GM12891 (cell line): ENCODE measurements around the gene GPX4.

Source experiments
- DNase-seq: peaks from one replicate; pipeline ENCODE4 v3.0.0; 2011; ENCODE audit warnings: low spot score; ENCODE audit not compliant: insufficient read length
- FAIRE-seq: peaks from 2 replicates; lab custom pipeline; 2011; peaks lifted over from hg19 to GRCh38; lab: Jason Lieb, UNC
- PAX5 ChIP-seq: IDR thresholded peaks from 2 replicates; pipeline ENCODE4 v1.6.1; 2011; ENCODE audit warnings: low read length, moderate library complexity, mild to moderate bottlenecking; ENCODE audit not compliant: insufficient read depth, severe bottlenecking
- POLR2A ChIP-seq: IDR thresholded peaks from 2 replicates; pipeline ENCODE4 v1.6.1; 2011; ENCODE audit warnings: low read depth, low read length, control low read depth
- POLR2AphosphoS5 ChIP-seq: IDR thresholded peaks from 2 replicates; pipeline ENCODE4 v1.6.1; 2011; ENCODE audit warnings: low read depth, low read length, control low read depth
- POU2F2 ChIP-seq: IDR thresholded peaks from 2 replicates; pipeline ENCODE4 v1.6.1; 2011; ENCODE audit warnings: low read depth, mild to moderate bottlenecking, control low read depth, low read length, moderate library complexity
- SPI1 ChIP-seq: IDR thresholded peaks from 2 replicates; pipeline ENCODE4 v1.6.1; 2011; ENCODE audit warnings: low read depth, low read length, control low read depth
- TAF1 ChIP-seq: IDR thresholded peaks from 2 replicates; pipeline ENCODE4 v1.6.1; 2011; ENCODE audit warnings: low read depth, low read length, control low read depth

GPX4 gene

DNA sequence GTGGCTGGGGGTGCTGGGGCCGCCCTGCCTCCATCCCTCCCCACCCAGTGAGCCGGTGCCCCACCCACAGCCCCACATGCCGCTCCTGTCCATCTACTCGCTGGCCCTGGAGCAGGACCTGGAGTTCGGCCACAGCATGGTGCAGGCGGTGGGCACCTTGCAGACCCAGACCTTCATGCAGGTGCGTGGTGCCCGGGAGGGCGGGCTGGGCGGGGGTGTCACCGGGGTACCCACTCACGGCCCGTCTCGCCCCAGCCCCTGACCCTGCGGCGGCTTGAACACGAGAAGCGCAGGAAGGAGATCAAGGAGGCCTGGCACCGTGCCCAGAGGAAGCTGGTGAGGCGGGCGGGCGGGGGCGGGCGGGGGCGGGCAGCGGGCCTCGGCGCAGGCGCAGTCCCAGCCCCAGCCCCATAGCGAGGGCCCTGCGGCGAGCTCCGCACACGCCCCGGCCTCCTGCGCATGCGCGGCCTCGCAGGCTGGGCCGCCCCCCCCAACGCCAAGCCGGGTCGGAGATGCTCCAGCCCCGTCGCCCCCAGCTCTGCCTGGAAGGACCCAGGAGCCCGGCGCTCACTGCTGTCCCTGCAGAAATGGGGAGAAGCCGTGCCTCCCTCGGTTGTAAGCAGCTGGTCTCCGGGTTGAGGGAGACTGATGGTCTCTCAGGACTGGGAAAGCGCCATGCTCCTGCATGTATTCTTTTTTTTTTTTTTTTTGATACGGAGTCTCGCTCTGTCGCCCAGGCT lies 29.1 kb upstream of the GPX4 start:
- peak; percentile 96 for DNase-seq

GRCh38 chr19:1076046-1076386 lies 27.8 kb upstream of the GPX4 start:
- DNase-seq = no peak
- FAIRE-seq = no peak
- TF ChIP-seq SPI1 (no peak), POLR2A (no peak), POU2F2 (no peak), TAF1 (no peak), POLR2AphosphoS5 (no peak), PAX5 (no peak)

More for the DNA sequence above, 29.1 kb upstream of the GPX4 start:
- TF ChIP-seq POU2F2 (no peak), POLR2AphosphoS5 (no peak), POLR2A (no peak), TAF1 (no peak), SPI1 (no peak), PAX5 (no peak)
- FAIRE-seq = peak; percentile 84

GRCh38 chr19:1076951-1077350 lies 26.8 kb upstream of the GPX4 start:
- TF ChIP-seq PAX5 (peak; percentile 49), SPI1 (peak; percentile 97), TAF1 (no peak), POU2F2 (no peak)
- FAIRE-seq = peak; percentile 88

DNA sequence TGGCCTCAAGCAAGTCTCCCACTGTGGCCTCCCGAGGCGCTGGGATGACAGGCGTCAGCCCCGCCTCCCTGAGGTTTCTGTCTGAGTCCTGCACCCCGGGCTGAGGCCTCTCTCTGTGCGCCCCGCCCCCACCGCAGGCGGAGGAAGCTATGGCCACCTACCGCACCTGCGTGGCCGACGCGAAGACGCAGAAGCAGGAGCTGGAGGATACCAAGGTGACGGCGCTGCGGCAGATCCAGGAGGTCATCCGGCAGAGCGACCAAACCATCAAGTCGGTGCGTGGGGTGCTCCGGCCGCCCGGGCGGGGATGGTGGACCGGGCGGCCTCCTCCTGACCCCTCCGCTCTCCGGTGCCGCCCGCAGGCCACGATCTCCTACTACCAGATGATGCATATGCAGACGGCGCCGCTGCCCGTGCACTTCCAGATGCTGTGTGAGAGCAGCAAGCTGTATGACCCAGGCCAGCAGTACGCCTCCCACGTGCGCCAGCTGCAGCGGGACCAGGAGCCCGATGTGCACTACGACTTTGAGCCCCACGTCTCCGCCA lies 24.2 kb upstream of the GPX4 start:
- no peak for DNase-seq
- TF ChIP-seq POU2F2 (no peak), SPI1 (no peak), PAX5 (no peak), POLR2AphosphoS5 (no peak), POLR2A (no peak), TAF1 (no peak)
- FAIRE-seq = no peak

More at GRCh38 chr19:1076951-1077350, 26.8 kb upstream of the GPX4 start:
- DNase-seq = peak; percentile 95

DNA sequence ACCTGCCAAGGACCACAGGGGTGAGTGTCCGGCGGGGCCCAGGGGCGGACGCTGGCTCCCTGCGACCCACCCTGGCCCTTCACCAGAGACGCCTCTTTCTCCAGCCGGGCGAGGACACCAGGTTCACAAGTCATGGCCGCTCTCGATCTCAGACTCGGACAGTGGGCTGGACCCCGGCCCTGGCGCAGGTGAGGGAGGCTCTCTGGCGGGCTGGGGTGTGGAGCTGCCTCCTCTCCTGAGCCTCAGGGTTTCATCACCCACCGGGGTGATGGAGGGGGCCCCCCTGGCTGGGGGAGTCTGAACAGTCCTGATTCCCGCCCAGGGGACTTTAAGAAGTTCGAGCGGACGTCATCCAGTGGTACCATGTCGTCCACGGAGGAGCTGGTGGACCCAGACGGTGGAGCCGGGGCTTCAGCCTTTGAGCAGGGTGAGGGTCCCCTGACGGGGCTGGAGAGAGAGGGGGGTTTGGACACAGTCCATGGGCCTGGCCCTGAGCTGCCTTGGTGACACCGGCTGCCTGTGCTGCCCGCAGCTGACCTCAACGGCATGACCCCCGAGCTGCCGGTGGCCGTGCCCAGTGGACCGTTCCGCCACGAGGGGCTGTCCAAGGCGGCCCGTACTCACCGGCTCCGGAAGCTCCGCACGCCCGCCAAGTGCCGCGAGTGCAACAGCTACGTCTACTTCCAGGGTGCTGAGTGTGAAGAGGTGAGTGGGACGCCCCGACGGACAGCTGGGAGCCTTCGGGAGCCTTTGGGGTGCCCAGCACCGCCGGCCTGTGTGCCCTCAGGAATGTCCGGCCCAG lies 23.2 kb upstream of the GPX4 start:
- FAIRE-seq (no peak), DNase-seq (no peak)
- TF ChIP-seq SPI1 (no peak), TAF1 (no peak), PAX5 (no peak), POLR2A (no peak), POU2F2 (no peak), POLR2AphosphoS5 (no peak; the same call in 1 of the 2 replicates)

DNA sequence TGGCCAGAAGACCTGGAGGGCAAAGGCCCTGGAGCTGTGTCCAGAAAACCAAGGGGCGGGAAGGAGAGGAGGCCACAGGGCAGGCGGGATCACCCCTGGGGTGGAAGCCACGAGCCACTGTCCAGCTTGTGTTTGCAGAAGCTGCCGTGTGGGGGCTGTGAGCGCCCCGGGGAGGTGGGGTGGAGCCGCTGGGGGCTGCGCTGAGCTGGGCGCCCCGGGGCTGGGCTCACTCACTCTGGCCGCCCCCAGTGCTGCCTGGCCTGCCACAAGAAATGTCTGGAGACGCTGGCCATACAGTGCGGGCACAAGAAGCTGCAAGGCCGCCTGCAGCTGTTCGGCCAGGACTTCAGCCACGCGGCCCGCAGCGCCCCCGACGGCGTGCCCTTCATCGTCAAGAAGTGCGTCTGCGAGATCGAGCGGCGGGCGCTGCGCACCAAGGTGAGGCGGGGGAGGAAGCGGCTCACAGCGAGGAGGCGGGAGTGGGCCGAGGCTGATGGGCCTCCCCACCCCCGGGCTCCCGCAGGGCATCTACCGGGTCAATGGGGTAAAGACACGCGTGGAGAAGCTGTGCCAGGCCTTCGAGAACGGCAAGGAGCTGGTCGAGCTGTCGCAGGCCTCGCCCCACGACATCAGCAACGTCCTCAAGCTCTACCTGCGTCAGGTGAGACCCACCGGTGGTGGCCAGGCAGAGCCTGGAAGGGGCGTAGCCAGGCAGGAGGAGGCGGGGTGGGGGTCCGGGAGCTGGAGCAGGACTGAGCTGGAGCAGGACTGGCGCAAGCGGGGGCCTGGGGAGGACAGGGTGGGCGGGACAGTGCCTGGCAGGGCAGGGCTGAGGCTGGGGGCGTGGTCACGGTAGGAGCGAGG lies 22.3 kb upstream of the GPX4 start:
- no peak for FAIRE-seq
- no peak for DNase-seq
- TF ChIP-seq POLR2AphosphoS5 (no peak), SPI1 (no peak), TAF1 (no peak), POU2F2 (no peak)

DNA sequence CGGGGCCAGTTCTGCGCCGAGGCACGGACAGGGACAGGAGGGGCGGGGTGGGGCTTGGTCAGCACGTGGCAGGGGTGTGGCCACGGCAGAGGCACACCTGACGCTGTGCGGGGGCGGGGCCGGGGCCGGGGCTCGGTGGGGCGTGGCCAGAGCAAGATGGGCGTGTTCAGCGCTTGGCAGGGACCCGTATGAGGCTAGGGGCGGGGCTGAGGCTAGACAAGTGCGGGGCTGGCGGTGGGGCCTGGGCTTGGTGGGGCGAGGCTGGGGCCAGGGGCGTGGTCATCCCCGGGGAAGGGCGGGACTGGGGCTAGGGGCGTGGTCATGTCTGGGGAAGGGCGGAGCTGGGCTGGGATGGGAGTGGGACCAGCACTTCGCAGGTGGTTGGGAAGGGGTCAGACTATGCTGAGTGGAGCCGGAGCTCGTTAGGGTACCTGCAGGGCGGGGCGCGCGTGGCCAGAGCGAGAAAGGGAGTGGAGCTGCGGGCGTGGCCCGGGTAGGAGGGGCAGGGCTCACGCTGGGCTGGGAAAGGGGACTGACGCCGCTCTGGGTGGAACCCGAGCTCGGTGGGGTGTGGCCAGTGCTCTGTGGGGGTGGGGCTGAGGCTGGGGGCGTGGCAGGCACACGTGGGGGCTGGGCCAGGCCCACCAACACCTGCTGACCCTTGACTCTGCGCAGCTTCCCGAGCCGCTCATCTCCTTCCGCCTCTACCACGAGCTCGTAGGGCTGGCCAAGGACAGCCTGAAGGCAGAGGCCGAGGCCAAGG lies 21.4 kb upstream of the GPX4 start:
- DNase-seq (peak; percentile 87), FAIRE-seq (peak; percentile 86)
- no peak for TF ChIP-seq POU2F2
- no peak for TF ChIP-seq TAF1
- no peak for TF ChIP-seq SPI1
- no peak for TF ChIP-seq POLR2A
- TF ChIP-seq PAX5 = no peak

- DNase-seq (no peak), FAIRE-seq (no peak)
- TF ChIP-seq POU2F2 = 0 out of 2 replicates have a peak, but pooled peaks have one; percentile 49
- TF ChIP-seq PAX5 = no peak
Measured at GRCh38 chr19:1082928-1083816, 20.6 kb upstream of the GPX4 start.
